NCI-H2029 (cell line): ENCODE data around the gene VAMP2.

Source experiments
- DNase-seq: peaks from one replicate; lab custom pipeline; 2025; lab: John Stamatoyannopoulos, UW

VAMP2 gene

GRCh38 chr17:8162233-8162996, at the start of gene VAMP2:
VAMP2 (minus strand) TSS chr17:8162948; CDS start chr17:8162879, 69 bp downstream.
- peak; percentile 44 for DNase-seq

GRCh38 chr17:8210761-8211458, 48.2 kb upstream of the VAMP2 start:
- no peak for DNase-seq

GRCh38 chr17:8209907-8210760, 47.4 kb upstream of the VAMP2 start, which contains the start of gene AURKB:
AURKB (minus strand) TSS chr17:8210575; CDS start chr17:8210224, 351 bp downstream.
- DNase-seq: peak; percentile 83

- no peak for DNase-seq
Measured at GRCh38 chr17:8206536-8206935, 43.8 kb upstream of the VAMP2 start.

GRCh38 chr17:8204761-8205555, 42.2 kb upstream of the VAMP2 start:
- DNase-seq: no peak

GRCh38 chr17:8192070-8192815, 29.5 kb upstream of the VAMP2 start:
- peak; percentile 65 for DNase-seq

- no peak for DNase-seq
Measured at GRCh38 chr17:8190506-8190905, 27.8 kb upstream of the VAMP2 start.

GRCh38 chr17:8189711-8190477, 27.1 kb upstream of the VAMP2 start, which contains the start of gene BORCS6:
BORCS6 (minus strand) TSS chr17:8190180; CDS start chr17:8190140, 40 bp downstream.
- peak; percentile 91 for DNase-seq

GRCh38 chr17:8189041-8189710, 26.4 kb upstream of the VAMP2 start:
- DNase-seq: no peak

- DNase-seq: no peak
Measured at GRCh38 chr17:8188263-8188839, 25.6 kb upstream of the VAMP2 start.

GRCh38 chr17:8187517-8188262, 24.9 kb upstream of the VAMP2 start:
- peak; percentile 80 for DNase-seq

GRCh38 chr17:8186787-8187516, 24.2 kb upstream of the VAMP2 start:
- peak; percentile 74 for DNase-seq

- DNase-seq: no peak
Measured at GRCh38 chr17:8186446-8186786, 23.7 kb upstream of the VAMP2 start.

GRCh38 chr17:8185582-8186445, 23.1 kb upstream of the VAMP2 start:
- DNase-seq: no peak

- no peak for DNase-seq
Measured at GRCh38 chr17:8176998-8177731, 14.4 kb upstream of the VAMP2 start.
